ENCODE results near the gene MED29. TPM values are rescaled to one million over a fixed set of nuclear protein-coding genes. Genes with fewer than 3 reads are reported as not detected.

MED29 gene
- total RNA-seq: 13.9 and 14.5 TPM in 2 replicates

GRCh38 chr19:39390751-39391437 lies at the start of gene MED29, which contains the start of gene PAF1:
Gene MED29, plus strand, starts transcription at chr19:39391378. Its CDS starts 45 bp downstream, at chr19:39391423.
Gene PAF1, minus strand, starts transcription at chr19:39391106. Its CDS starts 242 bp downstream, at chr19:39390864.

DNA sequence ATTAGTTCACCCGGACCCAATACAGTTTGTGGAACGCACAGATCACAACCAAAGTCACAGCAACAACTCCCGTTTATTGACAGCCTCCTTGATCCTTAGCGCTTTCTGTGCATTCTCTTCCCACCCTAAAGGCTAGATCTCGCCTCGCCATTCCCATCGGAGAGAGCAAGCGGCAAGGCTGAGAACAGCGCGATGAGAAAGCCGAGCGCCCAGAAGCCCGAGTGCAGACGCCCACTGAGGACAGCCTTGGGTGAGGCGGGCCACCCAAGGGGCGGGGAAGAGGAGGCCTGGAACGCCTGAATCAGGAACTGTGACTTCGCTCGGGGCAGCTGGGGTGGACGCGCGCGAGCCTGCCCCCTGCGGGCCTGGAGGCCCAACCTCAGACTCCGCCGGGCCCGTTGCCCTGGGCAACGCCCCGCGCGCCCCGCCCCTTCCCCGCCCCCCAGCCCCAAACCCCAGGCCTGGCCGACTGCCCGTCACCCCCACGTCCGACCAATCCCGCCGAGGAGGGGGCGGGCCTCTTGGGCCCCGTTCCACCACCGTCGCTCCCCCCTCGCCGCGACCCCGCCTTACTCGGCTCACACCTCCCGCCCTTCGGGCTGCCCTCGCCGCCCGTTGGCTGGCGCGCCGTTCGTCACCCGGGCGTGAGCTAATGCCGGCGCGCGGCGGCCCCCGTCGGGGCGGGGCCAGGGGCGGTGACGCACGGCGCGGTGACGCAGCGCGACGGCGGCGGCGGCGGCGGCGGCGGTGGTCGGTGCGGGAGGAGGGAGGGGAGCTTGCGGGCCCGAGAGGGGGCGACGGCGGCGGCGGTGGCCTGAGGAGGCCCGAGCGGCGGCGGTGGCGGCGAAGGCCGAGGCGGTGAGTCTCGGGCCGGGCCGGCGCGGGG lies 49.2 kb upstream of the MED29 start, which contains the start of gene SAMD4B:
SAMD4B (plus strand) TSS at position 703 of the 886 bp plus-strand sequence. CDS start 14,473 bp downstream, outside the sequence.

GRCh38 chr19:39406656-39407409 lies 15.7 kb downstream of the MED29 start, which contains the start of gene ZFP36:
Gene ZFP36, plus strand, starts transcription at chr19:39406847. Its CDS starts 58 bp downstream, at chr19:39406905.

DNA sequence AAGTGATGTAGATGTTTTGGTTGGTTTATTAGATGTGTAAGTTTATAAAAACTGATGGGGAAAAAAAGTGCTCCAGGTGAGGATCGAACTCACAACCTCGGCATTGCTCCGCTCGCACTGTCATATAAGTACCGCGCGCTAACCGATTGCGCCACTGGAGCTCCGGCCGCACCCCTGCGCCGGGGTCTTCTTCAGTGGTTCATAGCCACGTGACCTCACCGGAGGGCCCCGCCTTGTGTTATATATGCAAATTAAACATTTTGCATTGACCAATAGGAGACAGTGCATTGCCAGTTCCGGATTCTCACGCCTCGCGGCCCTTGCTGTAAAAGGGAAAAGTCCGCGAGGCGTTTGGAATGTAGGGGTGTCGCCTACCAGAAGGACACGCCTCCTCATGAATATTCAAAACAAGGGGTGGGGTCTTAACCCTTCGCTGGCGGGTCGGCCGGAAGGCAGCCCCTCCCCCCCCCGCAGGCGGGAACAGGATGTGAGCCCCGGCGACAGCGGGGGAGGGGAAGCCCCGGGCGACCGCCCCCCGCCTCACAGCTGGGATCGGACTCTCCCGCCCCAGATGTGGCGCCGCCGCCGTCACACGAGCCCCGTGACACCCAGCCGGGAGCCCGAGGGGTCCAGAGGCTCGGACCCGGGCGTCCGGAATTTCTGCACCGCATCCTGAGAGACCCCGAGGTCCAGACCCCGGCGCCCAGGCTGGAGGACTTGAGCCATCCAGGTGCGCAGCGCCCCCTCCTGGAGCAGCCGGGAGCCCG lies 21.1 kb downstream of the MED29 start, which contains the start of gene PLEKHG2:
PLEKHG2 (plus strand) TSS at position 570 of the 767 bp plus-strand sequence. CDS start 1,418 bp downstream, outside the sequence.

DNA sequence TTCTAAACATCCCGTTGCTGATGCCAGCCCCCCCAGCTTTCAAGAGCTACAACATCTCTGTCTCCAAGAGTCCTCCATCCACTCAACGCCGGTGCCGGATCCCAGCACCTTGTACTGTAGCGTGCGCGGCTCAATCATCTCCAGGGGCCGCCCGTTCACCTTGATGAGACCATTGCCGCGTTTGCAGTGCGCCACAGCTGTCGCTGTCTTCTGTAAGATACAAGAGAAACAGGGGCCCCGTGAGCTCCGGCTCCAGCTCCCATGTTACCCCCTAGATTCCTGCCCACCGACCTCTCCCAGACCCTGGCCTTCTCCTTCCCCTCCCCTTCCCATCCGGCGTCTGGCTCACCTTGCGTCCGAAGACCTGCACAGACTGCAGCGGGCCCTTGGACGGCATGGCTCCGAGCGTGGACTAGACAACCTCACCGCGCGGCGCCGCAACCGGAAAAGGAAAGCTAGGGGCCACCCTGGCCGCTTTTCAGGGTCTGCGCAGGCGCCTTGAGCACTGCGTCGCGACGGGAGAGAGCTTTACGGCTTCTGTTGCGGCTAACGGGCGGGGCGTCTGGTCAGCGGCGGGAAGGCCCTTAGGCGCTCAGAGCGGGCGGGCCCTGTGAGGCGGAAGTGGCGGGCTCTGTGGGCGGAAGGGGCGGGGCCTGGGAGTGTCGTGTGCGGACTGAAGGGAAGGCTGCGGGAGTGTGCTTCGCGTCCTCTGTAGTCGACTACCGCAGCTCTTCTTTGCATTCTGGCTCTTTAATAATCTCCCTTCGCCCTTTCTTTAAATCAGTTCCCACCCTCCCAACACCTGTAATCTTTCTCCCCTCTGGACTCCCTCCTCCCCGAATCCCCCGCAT lies 44.5 kb downstream of the MED29 start, which contains the start of gene RPS16:
RPS16 (minus strand) TSS at position 451 of the 851 bp plus-strand sequence; CDS start at position 397, 54 bp downstream.

GRCh38 chr19:39445196-39446111 lies 54.3 kb downstream of the MED29 start, which contains the start of gene SUPT5H:
Gene SUPT5H, plus strand, starts transcription at chr19:39445582. Its CDS starts 309 bp downstream, at chr19:39445891.

Other genes starting within 250 kb of the MED29 start
- not detected in 2 replicates for gene NCCRP1, start 194.4 kb upstream of the MED29 start, total RNA-seq
- gene SYCN, start 187.1 kb upstream of the MED29 start, total RNA-seq: not detected in 2 replicates
- gene IFNL3, start 146.4 kb upstream of the MED29 start, total RNA-seq: not detected in 2 replicates
- gene IFNL4, start 142.5 kb upstream of the MED29 start, total RNA-seq: not detected in 2 replicates
- gene IFNL2, start 123.0 kb upstream of the MED29 start, total RNA-seq: not detected in 2 replicates
- not detected in 2 replicates for gene IFNL1, start 95.0 kb upstream of the MED29 start, total RNA-seq
- under 0.01 TPM in 1 of 2 replicates, not detected in the other for gene LRFN1, start 70.5 kb upstream of the MED29 start, total RNA-seq
- gene GMFG, start 55.3 kb upstream of the MED29 start, total RNA-seq: 0.87 and 2.6 TPM in 2 replicates
- 33.6 and 40.2 TPM in 2 replicates for gene SAMD4B, start 49.0 kb upstream of the MED29 start, total RNA-seq
- gene PAF1, start 272 bp upstream of the MED29 start, total RNA-seq: 44.8 and 65.8 TPM in 2 replicates
- 2.5 and 5.2 TPM in 2 replicates for gene ZFP36, start 15.5 kb downstream of the MED29 start, total RNA-seq
- 18.1 and 29.5 TPM in 2 replicates for gene PLEKHG2, start 21.3 kb downstream of the MED29 start, total RNA-seq
- gene RPS16, start 44.6 kb downstream of the MED29 start, total RNA-seq: 38.5 and 131 TPM in 2 replicates
- gene SUPT5H, start 54.2 kb downstream of the MED29 start, total RNA-seq: 58.9 and 87.9 TPM in 2 replicates
- gene TIMM50, start 89.5 kb downstream of the MED29 start, total RNA-seq: 50.5 and 68.8 TPM in 2 replicates
- gene DLL3, start 107.6 kb downstream of the MED29 start, total RNA-seq: 0.06 TPM in 1 of 2 replicates, not detected in the other
- not detected in 2 replicates for gene SELENOV, start 123.8 kb downstream of the MED29 start, total RNA-seq
- 3.4 and 4.2 TPM in 2 replicates for gene EID2B, start 141.5 kb downstream of the MED29 start, total RNA-seq
- gene EID2, start 148.8 kb downstream of the MED29 start, total RNA-seq: 10.1 and 11.9 TPM in 2 replicates
- not detected in 2 replicates for gene LGALS13, start 211.1 kb downstream of the MED29 start, total RNA-seq